Activated CD4-positive, alpha-beta T cell treated with anti-CD3 and anti-CD28 coated beads, Interleukin-2, amount 10 ng/mL, durations not matched to agents 24 days and 14 days (primary cell): Measurements from ENCODE around the gene TAF4B. TPM values are rescaled to one million over a fixed set of nuclear protein-coding genes. Genes with fewer than 3 reads are reported as not detected.

Source experiments
- DNase-seq: peaks from one replicate; pipeline ENCODE4 v3.0.0; 2022
- H3K27ac Mint-ChIP-seq: one replicate; pipeline ENCODE4 v1.8.0; 2022; ENCODE audit warnings: mild to moderate bottlenecking, mixed read lengths
- H3K27me3 Mint-ChIP-seq: one replicate; pipeline ENCODE4 v1.8.0; 2022; ENCODE audit warnings: mixed read lengths
- H3K36me3 Mint-ChIP-seq: one replicate; pipeline ENCODE4 v1.8.0; 2022; ENCODE audit warnings: low read depth, mild to moderate bottlenecking, mixed read lengths
- H3K4me1 Mint-ChIP-seq: one replicate; pipeline ENCODE4 v1.8.0; 2021; ENCODE audit warnings: mixed read lengths
- H3K4me3 Mint-ChIP-seq: one replicate; pipeline ENCODE4 v1.8.0; 2022; ENCODE audit warnings: mild to moderate bottlenecking, moderate library complexity, mixed read lengths
- H3K9me3 Mint-ChIP-seq: one replicate; pipeline ENCODE4 v1.8.0; 2021; ENCODE audit warnings: mixed read lengths
- intact Hi-C: fragments of 100-400 bp; cut with micrococcal nuclease; formaldehyde crosslinking; loops from one replicate; pipeline ENCODE4 v1.15.1; 2023
- total RNA-seq: library from RNA; stranded (reverse); gene quantifications from 2 replicates; pipeline ENCODE4 v1.2.3, GENCODE V29; 2022

The TAF4B gene
- total RNA-seq, 1 donor from 2014 or later: 17.5 TPM

DNA sequence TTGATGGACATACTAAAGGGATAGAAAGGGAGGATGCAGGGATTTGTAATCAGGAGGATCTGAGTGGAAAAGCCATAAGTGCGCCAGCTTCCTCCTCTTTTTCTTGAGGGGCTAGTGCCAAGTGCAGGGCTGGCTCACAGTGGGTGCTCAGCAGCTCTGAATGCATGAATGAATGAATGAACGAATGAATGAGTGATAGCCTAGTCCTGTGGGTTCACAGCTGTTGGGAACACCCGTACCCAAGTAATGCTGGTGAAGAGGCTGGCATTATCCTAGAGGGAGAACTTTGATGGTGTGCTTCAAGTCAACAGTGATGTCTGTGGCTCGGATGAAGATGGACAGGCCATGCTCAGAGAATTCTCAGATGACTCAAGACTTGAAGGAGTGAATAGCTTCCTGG is 213.3 kb downstream of the TAF4B start:
- DNase-seq: no peak
- no peak overlapping the region for H3K27ac Mint-ChIP-seq
- H3K27me3 Mint-ChIP-seq: peaks cover 15% of the 10 kb centered on the region
- H3K36me3 Mint-ChIP-seq: no peaks in the 10 kb centered on the region
- H3K4me1 Mint-ChIP-seq: no peaks in the 10 kb centered on the region
- no peaks in the 10 kb centered on the region for H3K9me3 Mint-ChIP-seq
- intact Hi-C loops: no loop called here
- no peak overlapping the region for H3K4me3 Mint-ChIP-seq

DNA sequence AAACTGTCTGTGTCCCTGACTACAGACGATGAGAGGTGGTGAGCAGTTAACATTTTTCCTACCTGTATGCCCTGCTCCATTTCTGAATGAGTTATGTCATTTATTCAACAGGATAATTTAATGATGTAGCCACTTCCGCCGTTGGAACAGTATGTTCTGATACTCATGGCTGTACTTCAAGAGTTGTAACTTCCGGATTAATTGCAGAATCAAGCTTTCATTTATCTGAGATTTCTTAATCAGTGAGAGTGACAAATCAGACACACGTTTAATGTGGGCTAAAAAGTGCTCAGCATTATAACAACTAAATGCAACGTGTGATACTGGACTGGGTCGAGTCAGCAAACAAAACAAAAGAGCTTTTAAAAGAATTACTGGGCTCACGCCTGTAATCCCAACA is 214.4 kb downstream of the TAF4B start:
- Mint-ChIP-seq H3K4me3 (no peak overlapping the region), H3K9me3 (no peaks in the 10 kb centered on the region), H3K4me1 (no peaks in the 10 kb centered on the region), H3K36me3 (no peaks in the 10 kb centered on the region), H3K27ac (no peak overlapping the region), H3K27me3 (peaks cover 13% of the 10 kb centered on the region)
- intact Hi-C loops: no loop called here
- no peak for DNase-seq

Other genes with a start within 250 kb of the TAF4B start
- gene SS18, start 135.8 kb upstream of the TAF4B start, total RNA-seq: 66.2 and 70.8 TPM in 2 replicates
- gene PSMA8, start 92.6 kb upstream of the TAF4B start, total RNA-seq: 0.80 and 0.93 TPM in 2 replicates